H1 (cell line): ENCODE results near the gene AIG1. TPM values are rescaled to one million over a fixed set of nuclear protein-coding genes. Genes with fewer than 3 reads are reported as not detected.

Experiments
- BCL11A ChIP-seq, 2 experiments: IDR thresholded peaks; one replicate each; pipeline ENCODE4 v1.6.1; 2011; ENCODE audit warnings: low read depth in 2 of 2, low read length in 2 of 2, mild to moderate bottlenecking in 2 of 2
- CTCF ChIP-seq, 3 experiments: IDR thresholded peaks; 1 replicate in 2 of 3; 2 replicates in 1 of 3; pipeline versions ENCODE4 v1.5.1 to v1.6.1; 2011; ENCODE audit warnings: low read length in 3 of 3, mild to moderate bottlenecking in 3 of 3, inconsistent platforms in 2 of 3, low read depth in 1 of 3, moderate library complexity in 1 of 3; ENCODE audit not compliant: insufficient read depth in 1 of 3; ENCODE audit errors: control extremely low read depth in 1 of 3
- FOSL1 ChIP-seq: IDR thresholded peaks from 2 replicates; pipeline ENCODE4 v1.6.1; 2011; ENCODE audit warnings: mild to moderate bottlenecking, low read depth, low read length, moderate library complexity; ENCODE audit not compliant: insufficient read depth
- TEAD4 ChIP-seq: IDR thresholded peaks from 2 replicates; pipeline ENCODE4 v1.6.1; 2012; ENCODE audit warnings: low read depth, low read length, inconsistent platforms, mixed read lengths
- polyA plus RNA-seq, 7 experiments: library from polyadenylated mRNA; depleted of rRNA in 3 of 7; stranded (reverse) in 5 of 7; unstranded in 2 of 7; fragments of >200 nt in 5 of 7; fragments of 200-250 nt in 2 of 7; gene quantifications; 1 replicate in 5 of 7; 2 replicates in 1 of 7; 4 replicates in 1 of 7; pipeline versions ENCODE4 v1.2.1 to v1.2.3, GENCODE V29; 2011 to 2013; ENCODE audit warnings: missing spikeins in 2 of 7, mixed read lengths in 2 of 7
- total RNA-seq: library from RNA; stranded (reverse); fragmentation: NEBNext Ultra II Directional; extraction: Animal tissue kit (Norgen Biotek cat#: 25700); gene quantifications from 2 replicates; pipeline ENCODE4 v1.2.1, GENCODE V29; 2021

Gene AIG1
- total and polyA plus RNA-seq, 2 of the 8 experiments (the other 6 are each of a cell fraction or from before 2014, with no cell fraction given): 56.6 to 58.4 TPM

GRCh38 chr6:143271024-143271423, 210.3 kb downstream of the AIG1 start (continued):
- no peak for TF ChIP-seq BCL11A (IDR thresholded peaks at IDR 0.05; ENCODE audit: low read depth in 2 of 2, low read length in 2 of 2)
- TF ChIP-seq FOSL1: no peak
- no peak for TF ChIP-seq TEAD4
- no peak for TF ChIP-seq CTCF (IDR thresholded peaks at IDR 0.05; ENCODE audit: control extremely low read depth in 1 of 3, insufficient read depth in 1 of 3, low read depth in 1 of 3, low read length in 3 of 3)
- TF ChIP-seq, all 59 proteins: peak for 0
